GM18951 (cell line): Measurements from ENCODE around the gene CD2AP.

Source experiments
- POLR2A ChIP-seq: IDR thresholded peaks from 4 replicates; pipeline ENCODE4 v1.6.1; 2011; ENCODE audit warnings: mild to moderate bottlenecking; ENCODE audit not compliant: insufficient read length, insufficient read depth; ENCODE audit errors: extremely low read depth
- in situ Hi-C: fragments of 300-500 bp; cut with MboI; formaldehyde crosslinking; loops from one replicate; pipeline ENCODE4 v1.12.0; 2022; ENCODE audit warnings: low sequenced_read_pairs, mixed read lengths, inconsistent platforms; ENCODE audit not compliant: unreplicated experiment

CD2AP gene

GRCh38 chr6:47663462-47664216, 186.1 kb downstream of the CD2AP start:
- TF ChIP-seq POLR2A = no peak
- in situ Hi-C loops = no loop called here

- TF ChIP-seq POLR2A = no peak
- in situ Hi-C loops = no loop called here
Observed at GRCh38 chr6:47665112-47665511, 187.5 kb downstream of the CD2AP start.

- in situ Hi-C loops = no loop called here
- TF ChIP-seq POLR2A = no peak
Observed at GRCh38 chr6:47669684-47670513, 192.3 kb downstream of the CD2AP start.

DNA sequence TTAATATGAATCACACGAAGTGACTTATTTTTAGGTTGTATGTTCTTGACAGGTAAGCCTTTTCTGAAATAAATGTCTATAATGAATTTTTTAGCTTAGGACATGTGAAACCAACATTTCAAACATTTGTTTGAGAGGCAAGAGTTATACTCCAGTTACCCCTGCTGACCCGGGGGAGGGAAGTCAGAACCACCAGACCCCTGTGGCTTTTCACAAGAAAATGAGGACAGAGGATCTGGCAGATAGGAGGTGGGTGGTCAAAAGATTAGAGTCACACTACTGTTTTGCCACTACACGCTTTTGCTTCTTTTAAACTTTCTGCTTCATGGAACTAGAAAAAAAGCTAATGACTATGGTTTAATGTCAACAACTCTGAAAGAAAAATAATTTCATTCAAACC, 193.3 kb downstream of the CD2AP start:
- TF ChIP-seq POLR2A = no peak
- in situ Hi-C loops = no loop called here

- TF ChIP-seq POLR2A = no peak
- in situ Hi-C loops = no loop called here
Observed at GRCh38 chr6:47671777-47672176, 194.2 kb downstream of the CD2AP start.

GRCh38 chr6:47672816-47673215, 195.2 kb downstream of the CD2AP start:
- in situ Hi-C loops = no loop called here
- TF ChIP-seq POLR2A = no peak

GRCh38 chr6:47674673-47675072, 197.1 kb downstream of the CD2AP start:
- no peak for TF ChIP-seq POLR2A

More at GRCh38 chr6:47674673-47675072, 197.1 kb downstream of the CD2AP start:
- in situ Hi-C loops = no loop called here
